Kidney (tissue), 14 donors: ENCODE results near the gene DNAI1. TPM values are rescaled to one million over a fixed set of nuclear protein-coding genes. Genes with fewer than 3 reads are reported as not detected.
A peak's percentile ranks its signal among the peaks of the same experiment; 100 is the strongest.

Experiments used
- DNase-seq, 5 donors: peaks; one replicate each; pipeline ENCODE4 v3.0.0-alpha.2; 2013 to 2020
- FAIRE-seq: peaks from 2 replicates; lab custom pipeline; 2012; peaks lifted over from hg19 to GRCh38; lab: Jason Lieb, UNC
- H3K27ac ChIP-seq, 2 donors: one replicate each; pipeline ENCODE4 v1.7.0; 2013; ENCODE audit warnings: low read depth in 2 of 2, low read length in 2 of 2, inconsistent platforms in 1 of 2
- H3K27me3 ChIP-seq: one replicate; pipeline ENCODE4 v1.7.1; 2013; ENCODE audit warnings: low read length, inconsistent platforms; ENCODE audit not compliant: control insufficient read depth, insufficient read depth
- H3K36me3 ChIP-seq, 3 donors: one replicate each; pipeline versions ENCODE4 v1.7.0 to v1.7.1; 2013; ENCODE audit warnings: low read length in 3 of 3, control low read depth in 1 of 3, inconsistent platforms in 1 of 3; ENCODE audit not compliant: insufficient read depth in 3 of 3, control insufficient read depth in 2 of 3
- H3K4me1 ChIP-seq, 3 donors: one replicate each; pipeline versions ENCODE4 v1.7.0 to v1.7.1; 2013; ENCODE audit warnings: low read length in 3 of 3, inconsistent platforms in 1 of 3, low read depth in 1 of 3; ENCODE audit not compliant: control insufficient read depth in 2 of 3, insufficient read depth in 2 of 3
- H3K4me3 ChIP-seq, 3 donors: one replicate each; pipeline versions ENCODE4 v1.7.0 to v1.8.1; 2013; ENCODE audit warnings: low read length in 3 of 3, control low read depth in 1 of 3, inconsistent platforms in 1 of 3
- H3K9ac ChIP-seq, 3 donors: one replicate each; pipeline versions ENCODE4 v1.7.0 to v1.7.1; 2013; ENCODE audit warnings: low read length in 3 of 3, control low read depth in 1 of 3, inconsistent platforms in 1 of 3
- H3K9me3 ChIP-seq, 3 donors: one replicate each; pipeline versions ENCODE4 v1.7.0 to v1.7.1; 2013; ENCODE audit warnings: low read length in 3 of 3, control low read depth in 1 of 3, inconsistent platforms in 1 of 3; ENCODE audit not compliant: control insufficient read depth in 2 of 3, insufficient read depth in 1 of 3
- intact Hi-C: fragments of 100-400 bp; cut with DNase I; formaldehyde crosslinking; loops from one replicate; pipeline ENCODE4 v1.11.1; 2022
- polyA plus RNA-seq: library from polyadenylated mRNA; stranded (reverse); fragments of 350-450 nt; fragmentation: Illumina TruSeq; extraction: RNeasy Lipid Tissue Mini Kit (QIAGEN cat#74804); gene quantifications from one replicate; pipeline ENCODE4 v1.2.3, GENCODE V29; 2014; ENCODE audit warnings: low read depth, low replicate concordance; ENCODE audit not compliant: insufficient read depth
- total RNA-seq: library from RNA; stranded (reverse); fragmentation: NEBNext Ultra II Directional; extraction: Animal tissue kit (Norgen Biotek cat#: 25700); gene quantifications from one replicate; pipeline ENCODE4 v1.2.1, GENCODE V29; 2021
- TF ChIP-seq, protein P1 (sequence below): IDR thresholded peaks from 3 replicates; pipeline ENCODE4 v1.5.1; 2012; ENCODE audit warnings: mild to moderate bottlenecking, moderate library complexity, borderline replicate concordance; ENCODE audit not compliant: insufficient read depth; ENCODE audit errors: extremely low read depth
- donor health status: control.
- donor health status: control.
- donor health status: control.
- donor health status: control.
- donor health status: control.
- donor health status: DM: yes; HTN: yes; CAD: no.
- donor health status: Normal renal cell carcinoma (clear cell type).

DNAI1 gene
- total and polyA plus RNA-seq, 2 donors from 2014 or later, result 2.4 to 3.0 TPM

DNA sequence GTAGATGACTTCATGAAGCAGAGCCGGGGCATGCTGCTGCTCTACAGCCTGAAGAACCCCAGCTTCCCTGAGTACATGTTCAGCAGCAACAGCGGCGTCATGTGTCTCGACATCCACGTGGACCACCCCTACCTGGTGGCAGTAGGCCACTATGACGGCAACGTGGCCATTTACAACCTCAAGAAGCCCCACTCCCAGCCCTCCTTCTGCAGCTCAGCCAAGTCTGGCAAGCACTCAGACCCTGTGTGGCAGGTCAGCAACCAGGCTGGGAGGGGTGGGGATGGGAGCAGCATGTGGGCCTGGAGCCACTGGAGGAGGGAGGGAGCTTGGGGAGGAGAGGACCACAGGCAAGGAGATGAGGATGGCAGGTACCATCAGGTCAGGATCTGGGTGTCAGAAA lies 48.0 kb downstream of the DNAI1 start:
- H3K4me1 ChIP-seq, result no peaks in the 10 kb centered on the region
- intact Hi-C loops, result no loop called here
- peak in 1 of 5 donors; percentile 29 for DNase-seq

DNA sequence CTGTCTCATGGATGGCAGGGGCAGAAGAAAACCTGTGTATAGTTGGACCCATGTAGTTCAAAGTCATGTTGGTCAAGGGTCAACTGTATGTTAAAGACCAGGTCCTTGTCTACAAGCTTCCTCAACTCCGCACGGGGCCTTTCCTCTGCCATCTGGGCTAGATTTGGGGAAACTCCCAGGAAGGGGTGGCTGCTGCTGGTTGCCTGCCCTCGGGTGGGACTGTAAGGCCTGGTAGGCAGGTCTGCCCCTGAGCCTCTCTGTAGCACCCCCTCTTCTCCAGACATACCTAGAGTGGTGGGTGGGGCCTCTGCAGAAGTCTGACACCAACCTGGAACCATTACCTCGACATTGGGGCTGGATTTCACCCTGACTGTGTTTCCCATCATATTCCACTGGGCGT lies 49.0 kb downstream of the DNAI1 start:
- H3K36me3 ChIP-seq, result no peaks in the 10 kb centered on the region
- FAIRE-seq (no peak), DNase-seq (no peak)
- intact Hi-C loops, result no loop called here
- no peaks in the 10 kb centered on the region for H3K9me3 ChIP-seq
- TF ChIP-seq, protein P1, sequence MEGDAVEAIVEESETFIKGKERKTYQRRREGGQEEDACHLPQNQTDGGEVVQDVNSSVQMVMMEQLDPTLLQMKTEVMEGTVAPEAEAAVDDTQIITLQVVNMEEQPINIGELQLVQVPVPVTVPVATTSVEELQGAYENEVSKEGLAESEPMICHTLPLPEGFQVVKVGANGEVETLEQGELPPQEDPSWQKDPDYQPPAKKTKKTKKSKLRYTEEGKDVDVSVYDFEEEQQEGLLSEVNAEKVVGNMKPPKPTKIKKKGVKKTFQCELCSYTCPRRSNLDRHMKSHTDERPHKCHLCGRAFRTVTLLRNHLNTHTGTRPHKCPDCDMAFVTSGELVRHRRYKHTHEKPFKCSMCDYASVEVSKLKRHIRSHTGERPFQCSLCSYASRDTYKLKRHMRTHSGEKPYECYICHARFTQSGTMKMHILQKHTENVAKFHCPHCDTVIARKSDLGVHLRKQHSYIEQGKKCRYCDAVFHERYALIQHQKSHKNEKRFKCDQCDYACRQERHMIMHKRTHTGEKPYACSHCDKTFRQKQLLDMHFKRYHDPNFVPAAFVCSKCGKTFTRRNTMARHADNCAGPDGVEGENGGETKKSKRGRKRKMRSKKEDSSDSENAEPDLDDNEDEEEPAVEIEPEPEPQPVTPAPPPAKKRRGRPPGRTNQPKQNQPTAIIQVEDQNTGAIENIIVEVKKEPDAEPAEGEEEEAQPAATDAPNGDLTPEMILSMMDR, result no peak
- H3K4me1 ChIP-seq, result no peaks in the 10 kb centered on the region
- no peak overlapping the region for H3K27ac ChIP-seq
- H3K27me3 ChIP-seq, result no peaks in the 10 kb centered on the region
- no peak overlapping the region for H3K4me3 ChIP-seq
- no peak overlapping the region for H3K9ac ChIP-seq

More for the DNA sequence above, 48.0 kb downstream of the DNAI1 start:
- H3K4me3 ChIP-seq, result no peak overlapping the region
- no peaks in the 10 kb centered on the region for H3K36me3 ChIP-seq
- H3K9ac ChIP-seq, result no peak overlapping the region
- TF ChIP-seq, protein P1, result no peak
- H3K9me3 ChIP-seq, result no peaks in the 10 kb centered on the region
- no peaks in the 10 kb centered on the region for H3K27me3 ChIP-seq
- H3K27ac ChIP-seq, result no peak overlapping the region
- no peak for FAIRE-seq

DNA sequence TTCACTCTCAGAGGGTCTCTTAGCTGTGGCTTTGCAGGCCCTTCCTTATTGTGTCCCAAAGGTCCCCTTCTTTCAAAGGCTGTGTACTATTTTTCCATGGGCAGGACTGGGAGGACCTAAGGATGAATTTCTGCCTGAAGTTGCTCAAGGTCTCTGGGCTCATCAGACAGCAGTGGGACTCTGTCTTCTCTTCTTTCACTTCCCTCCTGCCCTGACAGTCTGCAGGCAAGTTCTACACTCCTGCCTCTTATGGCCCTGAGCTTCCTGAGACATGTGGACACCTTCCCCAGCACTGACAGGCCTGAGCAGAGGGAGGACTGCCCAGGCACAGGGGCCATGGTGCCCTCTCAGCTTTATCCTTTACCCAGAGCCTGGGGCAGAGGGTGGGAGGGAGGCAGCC lies 49.4 kb downstream of the DNAI1 start:
- Histone ChIP-seq H3K27ac (no peak overlapping the region), H3K4me3 (no peak overlapping the region), H3K27me3 (no peaks in the 10 kb centered on the region), H3K4me1 (no peaks in the 10 kb centered on the region), H3K36me3 (no peaks in the 10 kb centered on the region), H3K9ac (no peak overlapping the region), H3K9me3 (no peaks in the 10 kb centered on the region)
- TF ChIP-seq, protein P1, result no peak
- intact Hi-C loops, result no loop called here
- DNase-seq (no peak), FAIRE-seq (no peak)

DNA sequence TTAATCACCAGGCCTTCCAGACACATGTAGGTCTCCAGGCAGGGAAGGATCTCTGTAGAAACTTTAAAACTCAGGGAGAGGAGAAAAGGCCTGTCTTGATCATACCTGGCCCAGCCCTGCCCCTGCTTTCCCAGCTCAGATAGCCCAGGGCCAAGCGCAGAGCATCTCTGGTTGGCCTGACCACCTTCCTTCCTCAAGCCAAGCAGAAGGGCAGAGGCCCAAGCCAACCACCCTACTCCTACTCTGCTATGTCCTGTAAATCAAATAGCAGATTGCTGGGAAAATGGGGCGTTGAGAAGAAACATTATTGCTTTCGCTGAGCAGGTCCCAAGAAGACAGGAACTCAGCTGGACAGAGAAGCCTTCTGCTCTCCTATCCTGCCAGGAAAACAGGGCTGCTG lies 49.9 kb downstream of the DNAI1 start:
- Histone ChIP-seq H3K4me3 (no peak overlapping the region), H3K36me3 (no peaks in the 10 kb centered on the region), H3K9ac (no peak overlapping the region), H3K4me1 (no peaks in the 10 kb centered on the region), H3K27me3 (no peaks in the 10 kb centered on the region), H3K9me3 (no peaks in the 10 kb centered on the region), H3K27ac (no peak overlapping the region)
- FAIRE-seq, result no peak
- intact Hi-C loops, result no loop called here
- DNase-seq, result no peak
- TF ChIP-seq, protein P1, result no peak
